Right lobe of liver (tissue), 6 donors: ENCODE results near the gene LRRC42. TPM values are rescaled to one million over a fixed set of nuclear protein-coding genes. Genes with fewer than 3 reads are reported as not detected.
"Not testable (repeated sequence)": the region's sequence is repeated elsewhere in the genome, so short reads cannot be mapped to it uniquely, and the experiment has no call there.

Source experiments
- ATAC-seq, 4 donors: fragments of 200-7000 bp; cut with Tn5 transposase; one replicate each; pipeline ENCODE4 v1.9.1; 2020; ENCODE audit warnings: mild to moderate bottlenecking in 4 of 4, moderate library complexity in 4 of 4
- DNase-seq, 3 donors: peaks; one replicate each; pipeline ENCODE4 v3.0.0-alpha.2; 2020
- H3K27ac ChIP-seq, 3 donors: fragments of 200-600 bp; one replicate each; pipeline ENCODE4 v1.8.0; 2022
- H3K27me3 ChIP-seq, 2 donors: fragments of 200-600 bp; one replicate each; pipeline ENCODE4 v1.8.0; 2022
- H3K36me3 ChIP-seq, 4 donors: fragments of 200-600 bp; sonication (generic) in 1 of 4; one replicate each; pipeline versions ENCODE4 v1.5.1 to v1.8.0; 2017 to 2022; ENCODE audit warnings: control low read depth in 1 of 4
- H3K4me1 ChIP-seq, 4 donors: fragments of 200-600 bp; sonication (generic) in 1 of 4; one replicate each; pipeline versions ENCODE4 v1.5.1 to v1.8.0; 2017 to 2022; ENCODE audit warnings: control low read depth in 1 of 4
- H3K4me3 ChIP-seq, 3 donors: fragments of 200-600 bp; one replicate each; pipeline ENCODE4 v1.8.0; 2022
- H3K9me3 ChIP-seq, 4 donors: fragments of 200-600 bp; sonication (generic) in 1 of 4; one replicate each; pipeline versions ENCODE4 v1.5.1 to v1.8.0; 2017 to 2022; ENCODE audit warnings: control low read depth in 1 of 4
- CTCF ChIP-seq, 4 donors: fragments of 200-600 bp in 3 of 4; fragments of 450-650 bp in 1 of 4; IDR thresholded peaks; one replicate each; pipeline versions ENCODE4 v1.5.1 to v1.8.0; 2016 to 2022; ENCODE audit warnings: antibody characterized with exemption in 4 of 4, mild to moderate bottlenecking in 2 of 4
- POLR2A ChIP-seq: fragments of 450-650 bp; IDR thresholded peaks from one replicate; pipeline ENCODE4 v1.6.1; 2017; ENCODE audit warnings: antibody characterized with exemption, mild to moderate bottlenecking
- WGBS: methylation state at CpG from one replicate; pipeline ENCODE4 v1.1.6; 2018; ENCODE audit warnings: low coverage, low lambda C conversion rate; ENCODE audit not compliant: insufficient coverage; ENCODE audit errors: missing lambda C conversion rate; 5-methylcytosine and 5-hydroxymethylcytosine counted together
- intact Hi-C, 2 donors: fragments of 100-400 bp; cut with DNase I; formaldehyde crosslinking; loops; one replicate each; pipeline versions ENCODE4 v1.11.2 to v1.14.1; 2022
- total RNA-seq, 6 experiments: library from RNA; depleted of rRNA in 2 of 6; stranded (reverse); fragments of >200 nt in 2 of 6; fragmentation: NEBNext Ultra II Directional in 3 of 6; extraction: Animal tissue kit (Norgen Biotek cat#: 25700) in 3 of 6; gene quantifications; one replicate each; pipeline versions ENCODE4 v1.1.0 to v1.2.4, GENCODE V29; 2016 to 2023
- donor health status: DM: no; HTN: yes; CAD: no.
- donor health status: DM: no; HTN: no; CAD: no.
- donor health status: DM: no; HTN: no; CAD: no.
- donor health status: DM: no; HTN: yes; CAD: no.
- donor health status: DM: no; HTN: yes; CAD: no.

LRRC42 gene
- total RNA-seq, 6 experiments from 2014 or later = 9.7 to 19.9 (median 14.8) TPM

DNA sequence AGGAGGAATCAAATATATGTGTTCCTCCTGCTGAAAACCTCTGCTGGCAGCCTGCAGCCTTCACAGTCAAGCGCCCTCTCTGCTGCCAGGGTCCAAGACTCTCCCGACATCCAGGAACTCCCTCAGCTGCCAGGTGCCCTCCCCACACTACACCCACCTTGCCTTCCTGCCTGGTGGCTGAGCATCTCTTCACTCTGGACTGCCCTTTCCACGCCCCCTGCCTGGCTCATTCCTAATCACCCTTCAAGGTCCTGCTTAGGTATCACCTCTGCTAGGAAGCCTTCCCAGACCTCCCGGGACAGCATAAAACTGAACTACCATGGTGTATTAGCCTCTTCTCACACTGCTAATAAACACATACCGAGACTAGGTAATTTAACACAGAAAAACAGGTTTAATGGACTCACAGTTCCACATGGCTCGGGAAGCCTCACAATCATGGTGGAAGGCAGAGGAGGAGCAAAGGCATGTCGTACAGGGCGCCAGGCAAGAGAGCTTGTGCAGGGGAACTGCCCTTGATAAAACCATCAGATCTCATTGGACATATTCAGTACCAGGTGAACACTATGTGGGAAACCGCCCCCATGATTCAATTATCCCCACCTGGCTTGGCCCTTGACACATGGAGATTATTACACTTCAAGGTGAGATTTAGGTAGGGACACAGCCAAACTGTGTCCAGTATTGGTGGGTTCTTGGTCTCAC lies 56.5 kb downstream of the LRRC42 start:
- TF ChIP-seq CTCF (IDR thresholded peaks at IDR 0.05) = no peak
- no peak for TF ChIP-seq POLR2A
- DNase-seq (peak in 1 of 3 donors; percentile 34), ATAC-seq (no peak)
- 74% methylated on average over 8 of the region's 9 CpGs for WGBS
- H3K27me3 ChIP-seq = no peaks in the 10 kb centered on the region
- intact Hi-C loops = no loop called here
- no peaks in the 10 kb centered on the region for H3K4me1 ChIP-seq
- no peaks in the 10 kb centered on the region for H3K9me3 ChIP-seq
- no peak overlapping the region for H3K27ac ChIP-seq
- no peak overlapping the region for H3K4me3 ChIP-seq
- H3K36me3 ChIP-seq = no peaks in the 10 kb centered on the region

- WGBS = 88% methylated on average over 7 of the region's 12 CpGs
- Histone ChIP-seq H3K4me1 (no peaks in the 10 kb centered on the region), H3K36me3 (no peaks in the 10 kb centered on the region), H3K27me3 (no peaks in the 10 kb centered on the region), H3K9me3 (no peaks in the 10 kb centered on the region), H3K27ac (no peak overlapping the region), H3K4me3 (no peak overlapping the region)
- no peak for DNase-seq
- no peak for ATAC-seq
- no peak for TF ChIP-seq CTCF (IDR thresholded peaks at IDR 0.05)
- TF ChIP-seq POLR2A = no peak
- intact Hi-C loops = no loop called here
Measured at GRCh38 chr1:54003249-54003646, 57.1 kb downstream of the LRRC42 start.

DNA sequence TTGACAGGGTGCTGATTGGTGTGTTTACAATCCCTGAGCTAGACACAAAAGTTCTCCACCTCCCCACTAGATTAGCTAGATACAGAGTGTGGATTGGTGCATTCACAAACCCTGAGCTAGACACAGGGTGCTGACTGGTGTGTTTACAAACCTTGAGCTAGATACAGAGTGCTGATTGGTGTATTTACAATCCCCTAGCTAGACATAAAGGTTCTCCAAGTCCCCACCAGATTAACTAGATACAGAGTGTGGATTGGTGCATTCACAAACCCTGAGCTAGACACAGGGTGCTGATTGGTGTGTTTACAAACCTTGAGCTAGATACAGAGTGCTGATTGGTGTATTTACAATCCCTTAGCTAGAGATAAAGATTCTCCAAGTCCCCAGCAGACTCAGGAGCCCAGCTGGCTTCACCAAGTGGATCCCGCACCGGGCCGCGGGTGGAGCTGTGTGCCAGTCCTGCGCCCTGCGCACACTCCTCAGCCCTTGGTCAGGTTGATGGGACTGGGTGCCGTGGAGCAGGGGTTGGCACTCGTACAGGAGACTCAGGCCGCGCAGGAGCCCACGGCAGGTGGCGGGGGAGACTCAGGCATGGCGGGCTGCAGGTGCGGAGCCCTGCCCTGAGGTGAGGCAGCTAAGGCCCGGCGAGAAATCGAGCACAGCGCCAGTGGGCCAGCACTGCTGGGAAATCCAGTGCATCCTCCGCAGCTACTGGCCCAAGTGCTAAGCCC lies 57.8 kb downstream of the LRRC42 start:
- ATAC-seq, H3K4me3 ChIP-seq, H3K4me1 ChIP-seq, H3K27ac ChIP-seq, H3K9me3 ChIP-seq, intact Hi-C loops, H3K36me3 ChIP-seq, H3K27me3 ChIP-seq: not testable (repeated sequence)
- WGBS = no CpG with 5 or more reads among the region's 19 CpGs
- DNase-seq = peak in 1 of 3 donors; percentile 37

GRCh38 chr1:54004481-54005049 lies 58.4 kb downstream of the LRRC42 start:
- 100% methylated on average over 1 of the region's 27 CpGs for WGBS
- TF ChIP-seq POLR2A (no peak), CTCF (IDR thresholded peaks at IDR 0.05) (no peak)

DNA sequence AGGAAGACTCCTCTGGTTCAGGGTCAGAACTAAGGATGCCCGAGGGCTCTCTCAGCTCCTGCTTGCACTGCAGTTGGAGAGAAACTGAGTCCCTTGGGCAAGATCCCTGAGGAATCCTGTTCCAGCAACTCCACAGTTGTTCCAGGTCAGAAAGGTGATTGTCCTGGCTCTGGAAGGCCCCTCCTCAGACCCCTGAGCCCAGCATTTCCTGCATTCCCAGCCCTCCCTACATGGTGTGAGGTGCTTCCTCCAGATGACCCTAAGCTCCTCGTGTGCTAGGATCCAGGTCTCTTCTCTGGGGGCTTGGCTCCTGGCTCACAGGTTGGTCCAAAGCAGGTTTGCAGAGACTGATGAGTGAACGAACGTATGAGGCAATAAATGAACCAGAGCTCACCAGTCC lies 60.4 kb downstream of the LRRC42 start:
- Histone ChIP-seq H3K4me3 (no peak overlapping the region), H3K36me3 (no peaks in the 10 kb centered on the region), H3K27ac (no peak overlapping the region), H3K27me3 (no peaks in the 10 kb centered on the region), H3K4me1 (no peaks in the 10 kb centered on the region), H3K9me3 (no peaks in the 10 kb centered on the region)
- intact Hi-C loops = no loop called here
- 84% methylated on average over 3 of the region's 4 CpGs for WGBS
- DNase-seq (peak in 1 of 3 donors; percentile 23), ATAC-seq (no peak)
- TF ChIP-seq POLR2A (no peak), CTCF (IDR thresholded peaks at IDR 0.05) (no peak)

More at GRCh38 chr1:54004481-54005049, 58.4 kb downstream of the LRRC42 start:
- no peaks in the 10 kb centered on the region for H3K27me3 ChIP-seq
- H3K27ac ChIP-seq = no peak overlapping the region
- no peaks in the 10 kb centered on the region for H3K9me3 ChIP-seq
- ATAC-seq = no peak
- intact Hi-C loops = no loop called here
- DNase-seq = peak in 1 of 3 donors; percentile 29
- no peaks in the 10 kb centered on the region for H3K4me1 ChIP-seq
- H3K36me3 ChIP-seq = no peaks in the 10 kb centered on the region
- no peak overlapping the region for H3K4me3 ChIP-seq
